H1 (cell line): ENCODE measurements around the gene PIGS. TPM values are rescaled to one million over a fixed set of nuclear protein-coding genes. Genes with fewer than 3 reads are reported as not detected.

ENCODE experiments used
- CTCF ChIA-PET: fragments of 300-600 bp; sonication (Branson Sonifier 250); formaldehyde crosslinking; loops from one replicate; lab custom pipeline; 2021; ENCODE audit not compliant: partially characterized antibody; lab: Charles Lee
- POLR2A ChIA-PET: fragments of 300-600 bp; sonication (Branson Sonifier 250); formaldehyde crosslinking; loops from one replicate; lab custom pipeline; 2021; ENCODE audit warnings: inconsistent platforms; ENCODE audit not compliant: partially characterized antibody; lab: Charles Lee
- DNase-seq, 2 experiments: peaks; one replicate each; pipeline versions ENCODE4 v3.0.0 to v3.0.0-alpha.2; 2010 to 2022; ENCODE audit warnings: low spot score in 2 of 2, low read depth in 1 of 2, mixed read lengths in 1 of 2
- FAIRE-seq: peaks from 2 replicates; lab custom pipeline; 2011; peaks lifted over from hg19 to GRCh38; lab: Jason Lieb, UNC
- H2AFZ ChIP-seq: 2 replicates; pipeline ENCODE4 v1.8.1; 2012; ENCODE audit warnings: low read length, inconsistent platforms
- H2AK5ac ChIP-seq: 2 replicates; pipeline ENCODE4 v1.6.1; 2013; ENCODE audit warnings: low read depth, low read length
- H2BK120ac ChIP-seq: replicated peaks from 2 replicates; pipeline ENCODE3; 2013; ENCODE audit warnings: low read depth, low read length, inconsistent platforms
- H2BK12ac ChIP-seq: 2 replicates; pipeline ENCODE4 v1.6.1; 2013; ENCODE audit warnings: low read depth, low read length
- H2BK15ac ChIP-seq: 2 replicates; pipeline ENCODE4 v1.6.1; 2013; ENCODE audit warnings: low read length
- H2BK20ac ChIP-seq: 2 replicates; pipeline ENCODE4 v1.6.1; 2013; ENCODE audit warnings: low read length
- H2BK5ac ChIP-seq: 2 replicates; pipeline ENCODE4 v1.6.1; 2013; ENCODE audit warnings: low read depth, low read length
- H3K14ac ChIP-seq: 2 replicates; pipeline ENCODE4 v1.6.1; 2013; ENCODE audit warnings: inconsistent platforms; ENCODE audit not compliant: insufficient read length
- H3K18ac ChIP-seq: 2 replicates; pipeline ENCODE4 v1.6.1; 2013; ENCODE audit warnings: low read length; ENCODE audit errors: extremely low read depth
- H3K23ac ChIP-seq: 2 replicates; pipeline ENCODE4 v1.6.1; 2013; ENCODE audit warnings: inconsistent platforms; ENCODE audit not compliant: insufficient read length
- H3K23me2 ChIP-seq: 2 replicates; pipeline ENCODE4 v1.6.1; 2013; ENCODE audit warnings: low read depth, low read length
- H3K27ac ChIP-seq: 2 replicates; pipeline ENCODE4 v1.6.1; 2011; ENCODE audit warnings: low read depth, low read length, inconsistent platforms
- H3K27me3 ChIP-seq, 4 experiments: replicated peaks in 1 of 4; 1 replicate in 1 of 4; 2 replicates in 3 of 4; pipeline versions ENCODE4 v1.6.1 to v1.8.1; 2011 to 2013; ENCODE audit warnings: low read length in 3 of 4, mild to moderate bottlenecking in 3 of 4, inconsistent platforms in 2 of 4, mixed read lengths in 2 of 4, moderate library complexity in 1 of 4; ENCODE audit not compliant: control insufficient read depth in 3 of 4, insufficient read depth in 3 of 4; ENCODE audit errors: extremely low read depth in 1 of 4
- H3K36me3 ChIP-seq, 4 experiments: 2 replicates each; pipeline versions ENCODE4 v1.6.1 to v1.8.1; 2011 to 2013; ENCODE audit warnings: mild to moderate bottlenecking in 4 of 4, low read length in 3 of 4, moderate library complexity in 2 of 4, control low read depth in 1 of 4, inconsistent platforms in 1 of 4; ENCODE audit not compliant: insufficient read depth in 4 of 4, control insufficient read depth in 2 of 4
- H3K4ac ChIP-seq: replicated peaks from 2 replicates; pipeline ENCODE3; 2013; ENCODE audit warnings: low read length, low read depth, mixed read lengths, inconsistent platforms; ENCODE audit not compliant: insufficient read length
- H3K4me1 ChIP-seq, 4 experiments: replicated peaks in 1 of 4; 1 replicate in 1 of 4; 2 replicates in 3 of 4; pipeline versions ENCODE4 v1.6.1 to v1.8.1; 2011 to 2013; ENCODE audit warnings: low read length in 3 of 4, inconsistent platforms in 2 of 4, mixed read lengths in 1 of 4; ENCODE audit not compliant: insufficient read depth in 4 of 4, control insufficient read depth in 3 of 4
- H3K4me2 ChIP-seq, 2 experiments: 2 replicates each; pipeline versions ENCODE4 v1.6.1 to v1.8.1; 2011 to 2013; ENCODE audit warnings: low read depth in 2 of 2, low read length in 2 of 2, control low read depth in 1 of 2, inconsistent platforms in 1 of 2, mild to moderate bottlenecking in 1 of 2; ENCODE audit not compliant: insufficient read depth in 1 of 2
- H3K4me3 ChIP-seq, 4 experiments: fragments of 200-600, 300-600 bp in 1 of 4; sonication (generic), shearing (Covaris generic), sonication (Bioruptor Twin) in 1 of 4; 2 replicates each; pipeline versions ENCODE4 v1.5.1 to v1.8.1; 2011 to 2016; ENCODE audit warnings: low read length in 4 of 4, low read depth in 3 of 4, control low read depth in 2 of 4, inconsistent platforms in 2 of 4, mild to moderate bottlenecking in 2 of 4, mixed read lengths in 1 of 4, moderate library complexity in 1 of 4; ENCODE audit not compliant: insufficient read depth in 2 of 4; ENCODE audit errors: extremely low read depth in 1 of 4
- H3K56ac ChIP-seq: replicated peaks from 2 replicates; pipeline ENCODE3; 2013; ENCODE audit warnings: low read depth, mild to moderate bottlenecking, mixed read lengths, low read length, inconsistent platforms; ENCODE audit not compliant: insufficient read length
- H3K79me1 ChIP-seq: 2 replicates; pipeline ENCODE4 v1.6.1; 2013; ENCODE audit warnings: low read depth, low read length, control low read depth
- H3K79me2 ChIP-seq, 2 experiments: 2 replicates each; pipeline versions ENCODE4 v1.6.1 to v1.8.1; 2012 to 2013; ENCODE audit warnings: low read length in 2 of 2, mild to moderate bottlenecking in 2 of 2, inconsistent platforms in 1 of 2; ENCODE audit not compliant: insufficient read depth in 2 of 2, control insufficient read depth in 1 of 2
- H3K9ac ChIP-seq, 4 experiments: replicated peaks in 1 of 4; 1 replicate in 1 of 4; 2 replicates in 3 of 4; pipeline versions ENCODE4 v1.6.1 to v1.8.1; 2011 to 2013; ENCODE audit warnings: low read depth in 3 of 4, low read length in 3 of 4, control low read depth in 2 of 4, mild to moderate bottlenecking in 2 of 4, moderate library complexity in 2 of 4, inconsistent platforms in 1 of 4; ENCODE audit errors: extremely low read depth in 1 of 4
- H3K9me3 ChIP-seq, 2 experiments: 2 replicates each; pipeline versions ENCODE4 v1.6.1 to v1.8.1; 2012 to 2013; ENCODE audit warnings: mild to moderate bottlenecking in 2 of 2, moderate library complexity in 2 of 2, control low read depth in 1 of 2, inconsistent platforms in 1 of 2, low read depth in 1 of 2, low read length in 1 of 2, mixed read lengths in 1 of 2; ENCODE audit not compliant: insufficient read depth in 2 of 2
- H4K20me1 ChIP-seq, 2 experiments: replicated peaks in 1 of 2; 2 replicates each; pipeline versions ENCODE3 to v1.8.1; 2011 to 2013; ENCODE audit warnings: inconsistent platforms in 2 of 2, low read length in 2 of 2, mild to moderate bottlenecking in 1 of 2; ENCODE audit not compliant: insufficient read depth in 2 of 2, control insufficient read depth in 1 of 2
- H4K5ac ChIP-seq: 2 replicates; pipeline ENCODE4 v1.6.1; 2013; ENCODE audit warnings: low read length, low read depth, mixed read lengths, inconsistent platforms; ENCODE audit not compliant: insufficient read length
- H4K8ac ChIP-seq: 2 replicates; pipeline ENCODE4 v1.8.0; 2013; ENCODE audit warnings: mild to moderate bottlenecking, moderate library complexity, low read length, inconsistent platforms; ENCODE audit not compliant: insufficient read depth; ENCODE audit errors: extremely low read depth
- H4K91ac ChIP-seq: replicated peaks from 2 replicates; pipeline ENCODE3; 2013; ENCODE audit warnings: low read length, mixed read lengths, inconsistent platforms; ENCODE audit not compliant: insufficient read length
- ASH2L ChIP-seq: fragments of 200-600, 300-600 bp; sonication (generic); IDR thresholded peaks from one replicate; pipeline ENCODE4 v1.7.1; 2017; ENCODE audit warnings: low read length
- BRCA1 ChIP-seq: IDR thresholded peaks from 2 replicates; pipeline ENCODE4 v1.6.1; 2012; ENCODE audit warnings: low read depth, low read length, improper control_type of control experiment
- CBX8 ChIP-seq: fragments of 300-800, 300-1000 bp; sonication (generic); IDR thresholded peaks from 2 replicates; pipeline ENCODE4 v1.7.1; 2016; ENCODE audit warnings: low read depth, low read length, borderline replicate concordance
- CTBP2 ChIP-seq: IDR thresholded peaks from 2 replicates; pipeline ENCODE4 v1.7.0; 2011; ENCODE audit warnings: borderline replicate concordance, mild to moderate bottlenecking, moderate library complexity, mixed read lengths, low read length; ENCODE audit not compliant: insufficient read depth, insufficient read length
- E2F6 ChIP-seq: IDR thresholded peaks from 2 replicates; pipeline ENCODE4 v1.6.1; 2012; ENCODE audit warnings: inconsistent platforms
- GTF2F1 ChIP-seq: IDR thresholded peaks from 2 replicates; pipeline ENCODE4 v1.6.1; 2012; ENCODE audit warnings: low read depth, low read length, improper control_type of control experiment, borderline replicate concordance
- KDM5A ChIP-seq: fragments of 200-600 bp; IDR thresholded peaks from 2 replicates; pipeline ENCODE4 v1.7.1; 2012; ENCODE audit warnings: mild to moderate bottlenecking, low read length, inconsistent platforms, mixed read lengths
- MAX ChIP-seq: IDR thresholded peaks from 2 replicates; pipeline ENCODE4 v1.6.1; 2012; ENCODE audit warnings: inconsistent platforms
- PHF8 ChIP-seq: fragments of 200-600 bp; sonication (generic); conservative IDR thresholded peaks from 2 replicates; pipeline ENCODE4 v1.7.1; 2012; ENCODE audit warnings: low read depth, mild to moderate bottlenecking, inconsistent platforms, low read length, moderate library complexity
- SIRT6 ChIP-seq: IDR thresholded peaks from one replicate; pipeline ENCODE4 v1.7.1; 2012; ENCODE audit warnings: low read length, inconsistent platforms
- SP2 ChIP-seq: IDR thresholded peaks from 2 replicates; pipeline ENCODE4 v1.6.1; 2012; ENCODE audit warnings: mild to moderate bottlenecking, low read length, inconsistent platforms
- TBP ChIP-seq: IDR thresholded peaks from 2 replicates; pipeline ENCODE4 v1.6.1; 2011; ENCODE audit warnings: low read depth, low read length, improper control_type of control experiment
- TEAD4 ChIP-seq: IDR thresholded peaks from 2 replicates; pipeline ENCODE4 v1.6.1; 2012; ENCODE audit warnings: low read depth, low read length, inconsistent platforms, mixed read lengths
- WGBS, 2 experiments: shearing (Covaris generic) in 1 of 2; methylation state at CpG; one replicate each; pipeline versions ENCODE4 v1.1.6 to v1.1.7; 2013 to 2015; ENCODE audit warnings: low lambda C conversion rate in 2 of 2, mixed read lengths in 2 of 2, inconsistent platforms in 1 of 2, low coverage in 1 of 2, missing lambda C conversion rate in 1 of 2; ENCODE audit not compliant: insufficient replicate concordance in 2 of 2, insufficient coverage in 1 of 2, insufficient read length in 1 of 2; ENCODE audit errors: extremely low coverage in 1 of 2, missing lambda C conversion rate in 1 of 2; 5-methylcytosine and 5-hydroxymethylcytosine counted together
- polyA plus RNA-seq, 7 experiments: library from polyadenylated mRNA; depleted of rRNA in 3 of 7; stranded (reverse) in 5 of 7; unstranded in 2 of 7; fragments of >200 nt in 5 of 7; fragments of 200-250 nt in 2 of 7; gene quantifications; 1 replicate in 5 of 7; 2 replicates in 1 of 7; 4 replicates in 1 of 7; pipeline versions ENCODE4 v1.2.1 to v1.2.3, GENCODE V29; 2011 to 2013; ENCODE audit warnings: missing spikeins in 2 of 7, mixed read lengths in 2 of 7
- total RNA-seq: library from RNA; stranded (reverse); fragmentation: NEBNext Ultra II Directional; extraction: Animal tissue kit (Norgen Biotek cat#: 25700); gene quantifications from 2 replicates; pipeline ENCODE4 v1.2.1, GENCODE V29; 2021

The PIGS gene
- total and polyA plus RNA-seq, 2 of the 8 experiments (the other 6 are each of a cell fraction or from before 2014, with no cell fraction given) = 44.3 to 50.6 TPM

DNA sequence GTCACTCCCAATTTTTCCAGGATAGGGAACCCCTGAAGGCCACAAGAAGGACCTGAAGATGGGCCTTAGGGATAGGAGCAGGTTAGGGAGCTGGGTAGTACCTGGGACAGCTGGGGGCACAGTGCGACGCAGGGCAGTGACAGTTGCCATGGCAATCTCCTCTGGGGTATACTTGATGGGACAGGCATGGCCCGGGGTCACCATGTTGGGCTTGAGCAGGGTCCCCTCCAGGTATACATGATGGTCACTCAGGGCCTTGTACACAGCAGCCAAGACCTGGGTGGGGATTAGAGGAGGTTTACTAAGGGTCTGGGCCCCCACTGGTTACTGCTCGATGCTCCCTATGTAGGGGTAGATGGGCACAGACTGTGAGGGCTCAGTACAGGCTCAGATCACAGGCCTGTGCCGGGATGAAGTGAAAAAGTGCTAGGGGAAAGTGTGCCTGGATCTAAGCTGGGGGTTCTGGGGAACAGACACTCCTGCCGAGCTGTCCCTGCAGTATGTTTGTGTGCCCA, 2.7 kb upstream of the PIGS start:
- no peak overlapping the region for H3K4me2 ChIP-seq
- H2BK5ac ChIP-seq = no peak overlapping the region
- peaks cover 2 to 9% (median 6%) of the 10 kb centered on the region in 4 experiments; a peak in 6 of 7 replicates for H3K4me1 ChIP-seq
- H3K27ac ChIP-seq = no peak overlapping the region
- H2AFZ ChIP-seq = no peak overlapping the region
- ChIA-PET CTCF (interaction anchor here (1.1 to 3.5 kb wide), 6 partner anchors 19 to 217 kb away, joined by 3 to 18 read pairs (median 4); partner anchors contain the start of genes POLDIP2 and SPAG5), POLR2A (interaction anchor here (1.0 to 4.2 kb wide), 3 partner anchors 25 to 89 kb away, joined by 3 to 24 read pairs (median 13); partner anchors contain the start of genes BLTP2 and SPAG5)
- H3K9ac ChIP-seq = no peak overlapping the region
- no peak overlapping the region for H4K8ac ChIP-seq
- no peak overlapping the region for H3K18ac ChIP-seq
- peaks cover 8 to 17% (median 15%) of the 10 kb centered on the region in 4 experiments for H3K36me3 ChIP-seq
- H3K4ac ChIP-seq = no peak overlapping the region
- FAIRE-seq (no peak), DNase-seq (no peak)
- no peak overlapping the region for H2BK120ac ChIP-seq
- H4K5ac ChIP-seq = no peak overlapping the region
- no peaks in the 10 kb centered on the region for H3K79me1 ChIP-seq
- H4K20me1 ChIP-seq = peaks cover 3 to 4% of the 10 kb centered on the region in 2 experiments
- H3K23me2 ChIP-seq = peaks cover 6% of the 10 kb centered on the region
- no peak overlapping the region for H2BK12ac ChIP-seq
- no peak overlapping the region for H2BK20ac ChIP-seq
- H3K27me3 ChIP-seq = peaks cover 0 to 8% (median 4%) of the 10 kb centered on the region in 4 experiments; a peak in 4 of 7 replicates
- WGBS, 2 experiments = 88% methylated on average over 6 of the region's 6 CpGs; no CpG with 5 or more reads in 1 of the 2 experiments
- no peak overlapping the region for H3K14ac ChIP-seq
- H2BK15ac ChIP-seq = no peak overlapping the region
- no peak overlapping the region for H3K56ac ChIP-seq
- H3K79me2 ChIP-seq = peaks cover 0 to 12% of the 10 kb centered on the region in 2 experiments; a peak in 2 of 4 replicates
- no peak overlapping the region for H3K4me3 ChIP-seq
- H4K91ac ChIP-seq = no peak overlapping the region
- no peaks in the 10 kb centered on the region for H3K9me3 ChIP-seq
- TF ChIP-seq E2F6 = no peak
- TF ChIP-seq SIRT6 = no peak
- TF ChIP-seq KDM5A = no peak
- TF ChIP-seq CBX8 = no peak
- no peak for TF ChIP-seq ASH2L
- TF ChIP-seq BRCA1 = no peak
- no peak for TF ChIP-seq SP2
- no peak for TF ChIP-seq TEAD4
- no peak for TF ChIP-seq GTF2F1
- TF ChIP-seq TBP = no peak
- TF ChIP-seq MAX = no peak
- no peak for TF ChIP-seq PHF8
- no peak for TF ChIP-seq CTBP2
- no peak overlapping the region for H2AK5ac ChIP-seq
- H3K23ac ChIP-seq = no peak overlapping the region
